GM21447 (cell line): ENCODE measurements around the gene IL9R.
"Not testable (repeated sequence)": the region's sequence is repeated elsewhere in the genome, so short reads cannot be mapped to it uniquely, and the experiment has no call there.

Source experiments
- ATAC-seq: cut with Tn5 transposase; IDR thresholded peaks from one replicate; pipeline ENCODE4 v1.9.1; 2021; ENCODE audit not compliant: unreplicated experiment

Gene IL9R, protein sequence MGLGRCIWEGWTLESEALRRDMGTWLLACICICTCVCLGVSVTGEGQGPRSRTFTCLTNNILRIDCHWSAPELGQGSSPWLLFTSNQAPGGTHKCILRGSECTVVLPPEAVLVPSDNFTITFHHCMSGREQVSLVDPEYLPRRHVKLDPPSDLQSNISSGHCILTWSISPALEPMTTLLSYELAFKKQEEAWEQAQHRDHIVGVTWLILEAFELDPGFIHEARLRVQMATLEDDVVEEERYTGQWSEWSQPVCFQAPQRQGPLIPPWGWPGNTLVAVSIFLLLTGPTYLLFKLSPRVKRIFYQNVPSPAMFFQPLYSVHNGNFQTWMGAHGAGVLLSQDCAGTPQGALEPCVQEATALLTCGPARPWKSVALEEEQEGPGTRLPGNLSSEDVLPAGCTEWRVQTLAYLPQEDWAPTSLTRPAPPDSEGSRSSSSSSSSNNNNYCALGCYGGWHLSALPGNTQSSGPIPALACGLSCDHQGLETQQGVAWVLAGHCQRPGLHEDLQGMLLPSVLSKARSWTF

DNA sequence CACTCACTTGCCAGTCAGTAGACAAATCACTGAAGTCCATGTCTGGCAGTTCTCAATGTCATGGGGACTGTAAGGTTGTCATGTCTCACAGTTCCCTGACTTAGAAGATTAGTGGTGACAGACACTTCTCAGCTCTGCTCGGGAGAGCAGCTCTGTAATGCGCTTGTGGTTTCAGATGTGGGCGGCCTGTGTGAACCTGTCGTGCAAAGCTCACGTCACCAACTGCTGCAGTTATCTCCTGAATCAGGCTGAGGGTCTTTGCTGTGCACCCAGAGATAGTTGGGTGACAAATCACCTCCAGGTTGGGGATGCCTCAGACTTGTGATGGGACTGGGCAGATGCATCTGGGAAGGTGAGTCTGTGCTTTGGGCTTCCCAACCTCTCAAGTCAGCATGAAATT is at the start of gene IL9R:
Gene IL9R, plus strand, starts transcription at position 261 of the 400 bp plus-strand sequence. Its CDS starts 64 bp downstream, at position 325.
- peak; percentile 67 for ATAC-seq

DNA sequence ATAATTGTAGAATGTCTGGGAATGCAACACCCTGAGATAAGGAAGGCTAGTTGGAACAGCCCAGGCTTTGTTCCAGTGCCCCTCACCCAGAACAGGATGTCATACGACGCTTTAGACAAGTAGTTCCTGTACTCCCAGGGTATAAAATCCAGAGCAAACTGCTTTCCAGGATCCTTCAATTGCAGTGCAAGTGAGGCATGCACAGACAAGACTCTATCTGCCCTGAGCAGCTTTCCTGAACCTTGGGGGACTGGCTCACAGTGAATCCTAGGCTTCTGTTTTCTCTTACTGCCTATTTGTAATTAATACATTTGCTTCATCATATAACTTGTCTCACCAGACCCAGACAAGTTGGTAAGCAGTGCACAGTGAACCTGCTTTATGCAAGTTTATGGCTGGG is 48.4 kb upstream of the IL9R start:
- ATAC-seq: no peak

DNA sequence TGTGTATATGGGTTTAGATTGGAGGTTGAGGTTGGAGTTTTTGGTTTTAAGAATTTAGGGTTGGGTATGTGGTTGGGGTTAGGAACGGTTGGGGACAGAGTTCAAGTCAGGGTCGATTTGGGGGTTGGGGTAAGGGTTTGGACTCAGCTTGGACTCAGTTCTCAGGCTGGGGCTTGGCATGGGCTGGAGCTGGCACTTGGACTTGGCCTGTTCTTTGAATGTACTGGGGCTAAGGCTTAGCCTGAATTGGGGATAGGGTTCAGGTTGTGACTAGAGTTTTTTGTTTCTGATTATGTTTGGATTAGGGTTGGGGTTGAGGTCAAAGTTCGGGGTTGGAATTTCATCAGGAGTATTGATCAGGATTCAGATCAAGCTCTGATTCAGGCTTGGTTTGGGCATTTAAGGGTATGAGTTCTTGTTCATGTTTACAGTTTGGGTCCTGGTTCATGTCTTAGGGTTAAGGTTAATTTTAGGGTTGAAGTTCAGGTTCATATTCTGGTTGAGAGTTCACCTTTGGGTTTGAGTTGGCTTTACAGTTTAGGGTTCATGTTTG is 46.2 kb upstream of the IL9R start:
- ATAC-seq: no peak

DNA sequence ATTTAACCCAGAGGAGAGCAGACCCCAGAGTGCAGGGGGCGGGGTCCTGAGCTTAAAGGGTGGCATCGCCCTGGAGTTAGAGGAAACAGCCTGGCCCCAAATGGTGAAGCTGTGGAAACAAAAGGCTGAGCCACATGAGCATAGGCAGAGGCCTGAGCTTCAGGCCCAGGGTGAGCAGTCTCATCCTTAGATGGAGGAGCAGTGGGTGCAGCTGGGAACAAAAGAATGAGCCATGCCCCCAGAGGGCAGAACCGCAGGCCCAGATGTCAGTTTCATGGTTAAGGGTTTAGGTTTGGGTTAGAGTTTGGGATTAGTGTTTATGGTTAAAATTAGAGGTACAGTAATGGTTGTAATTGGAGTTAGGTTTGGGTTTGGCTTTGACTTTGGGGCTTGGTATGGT is 44.4 kb upstream of the IL9R start:
- ATAC-seq: no peak

DNA sequence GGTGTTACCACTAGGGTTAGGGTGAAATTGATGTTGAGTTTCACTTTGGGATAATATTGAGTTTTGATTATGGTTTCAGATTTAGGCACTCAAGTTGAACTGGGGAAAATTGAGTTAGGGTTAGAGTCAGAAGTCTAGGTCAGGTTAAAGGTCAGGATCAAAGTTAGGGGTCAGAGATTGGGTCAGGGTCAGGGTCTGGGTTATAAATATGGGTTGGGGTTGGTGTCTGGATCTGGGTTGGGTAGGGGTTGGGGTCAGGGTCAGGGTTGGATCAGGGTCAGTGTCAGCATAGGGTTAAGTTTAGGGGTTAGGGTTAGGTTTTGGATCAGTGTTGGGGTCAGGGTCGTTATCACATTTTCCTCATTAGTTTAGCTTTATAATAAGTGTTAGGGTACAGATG is 42.7 kb upstream of the IL9R start:
- ATAC-seq: no peak

GRCh38 chrX:155956099-155956498 is 41.4 kb upstream of the IL9R start:
- no peak for ATAC-seq

- ATAC-seq: no peak
Observed at GRCh38 chrX:155956649-155957048, 40.8 kb upstream of the IL9R start.

GRCh38 chrX:155957843-155958242 is 39.7 kb upstream of the IL9R start:
- no peak for ATAC-seq

GRCh38 chrX:155959018-155959587 is 38.4 kb upstream of the IL9R start:
- ATAC-seq: no peak

- no peak for ATAC-seq
Observed at GRCh38 chrX:155962906-155963305, 34.6 kb upstream of the IL9R start.

DNA sequence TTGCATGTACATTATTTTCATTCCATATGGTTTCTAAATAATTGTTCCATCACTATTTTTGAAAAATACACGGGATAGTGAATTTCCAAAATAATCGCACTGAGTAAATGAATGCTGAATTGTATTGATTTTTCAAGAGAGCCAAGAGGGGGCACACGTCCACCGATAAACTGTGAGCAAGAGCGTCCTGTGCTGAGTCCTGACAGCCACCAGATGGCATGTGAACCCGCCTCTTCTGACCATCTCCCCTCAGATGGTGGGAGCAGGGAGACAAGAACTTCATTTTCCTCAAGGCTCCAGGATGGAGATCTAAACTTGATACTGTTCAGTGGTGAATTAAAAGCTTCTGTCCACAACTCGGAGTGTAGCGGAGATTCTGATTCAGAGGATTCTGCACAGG is 30.6 kb upstream of the IL9R start:
- ATAC-seq: no peak

DNA sequence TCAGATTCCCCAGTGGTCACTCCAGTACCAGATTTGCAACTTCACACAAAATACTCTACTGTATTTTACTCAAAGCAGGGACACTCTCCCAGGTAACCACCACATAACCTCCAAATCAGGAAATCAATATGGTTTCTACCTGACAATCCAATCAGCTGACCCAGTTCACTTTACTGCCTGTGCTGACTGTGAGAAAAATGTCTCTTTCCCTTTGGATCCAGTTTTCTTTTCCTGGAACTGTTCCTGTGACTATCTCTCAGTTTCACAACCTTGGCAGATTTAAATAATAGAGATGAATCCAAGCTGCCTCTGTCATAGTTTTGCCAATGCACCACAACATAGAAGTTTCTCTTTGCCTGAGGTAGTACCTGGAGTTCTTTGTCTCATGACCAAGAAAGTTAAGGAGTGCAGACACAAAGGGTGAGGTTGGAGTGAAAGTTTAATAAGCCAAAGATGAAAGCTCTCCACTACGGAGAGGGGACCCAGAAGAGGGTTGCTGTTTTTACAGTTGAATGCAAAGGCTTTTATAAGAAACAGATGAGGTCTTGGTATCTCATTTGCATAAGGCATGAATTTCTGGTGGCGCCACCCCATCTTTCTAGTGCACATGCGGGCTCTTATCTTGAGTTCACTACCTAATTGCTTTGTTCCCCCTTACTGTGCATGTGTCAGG is 29.7 kb upstream of the IL9R start:
- no peak for ATAC-seq

GRCh38 chrX:155968326-155968661 is 29.2 kb upstream of the IL9R start:
- no peak for ATAC-seq

DNA sequence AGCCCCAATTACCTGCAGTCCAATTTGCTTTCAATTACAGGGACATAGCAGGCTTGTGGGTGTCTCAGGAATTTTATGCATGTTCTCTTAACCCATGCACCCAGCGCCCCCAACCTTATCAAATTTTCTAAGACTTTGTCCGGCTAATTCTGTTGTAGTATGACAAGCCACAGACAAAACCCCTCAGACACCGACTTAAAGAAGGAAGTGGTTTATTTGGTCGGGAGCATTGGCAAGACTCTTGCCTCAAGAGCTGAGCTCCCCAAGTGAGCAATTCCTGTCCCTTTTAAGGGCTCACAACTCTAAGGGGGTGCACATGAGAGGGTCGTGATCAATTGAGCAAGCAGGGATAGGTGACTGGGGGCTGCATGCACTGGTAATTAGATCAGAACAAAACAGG is 28.7 kb upstream of the IL9R start:
- no peak for ATAC-seq

DNA sequence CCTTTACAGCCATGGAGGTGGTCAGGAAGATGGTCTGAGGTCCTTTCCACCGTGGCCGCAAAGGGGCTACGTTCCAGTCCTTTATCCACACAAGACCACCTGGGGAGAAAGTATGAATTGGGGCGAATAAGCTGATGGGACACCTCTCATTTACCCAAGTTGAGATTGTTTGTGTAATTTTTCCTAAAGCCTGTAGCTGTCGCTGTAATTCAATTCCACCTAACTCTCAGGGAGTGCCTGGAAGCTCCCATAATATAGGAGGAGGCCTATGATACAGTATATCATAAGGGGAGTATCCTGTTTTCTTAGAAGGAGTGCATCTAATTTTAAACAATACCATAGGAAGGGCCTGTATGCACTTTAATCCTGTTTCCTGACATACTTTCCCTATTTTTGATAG is 25.8 kb upstream of the IL9R start:
- not testable (repeated sequence) for ATAC-seq

DNA sequence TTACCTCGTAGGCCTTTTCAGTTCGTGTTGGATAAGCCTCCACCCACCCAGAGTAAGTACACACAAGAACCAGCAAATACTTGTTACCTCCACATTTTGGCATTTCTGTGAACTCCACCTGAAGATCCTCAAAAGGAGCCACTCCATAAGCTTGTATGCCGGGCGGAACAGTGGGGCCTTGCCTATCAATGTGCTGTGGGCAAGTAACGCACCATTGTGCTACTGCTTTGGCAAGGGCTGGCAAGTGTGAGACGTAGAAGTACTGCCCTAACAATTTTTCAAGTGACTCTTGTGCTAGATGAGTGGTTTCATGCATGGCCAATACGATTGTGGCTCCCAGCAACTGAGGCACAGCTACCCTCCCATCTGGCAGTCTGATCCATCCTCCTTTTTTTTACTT is 25.3 kb upstream of the IL9R start:
- not testable (repeated sequence) for ATAC-seq

- no peak for ATAC-seq
Observed at GRCh38 chrX:155983326-155983725, 14.2 kb upstream of the IL9R start.

GRCh38 chrX:155985208-155985607 is 12.3 kb upstream of the IL9R start:
- no peak for ATAC-seq

DNA sequence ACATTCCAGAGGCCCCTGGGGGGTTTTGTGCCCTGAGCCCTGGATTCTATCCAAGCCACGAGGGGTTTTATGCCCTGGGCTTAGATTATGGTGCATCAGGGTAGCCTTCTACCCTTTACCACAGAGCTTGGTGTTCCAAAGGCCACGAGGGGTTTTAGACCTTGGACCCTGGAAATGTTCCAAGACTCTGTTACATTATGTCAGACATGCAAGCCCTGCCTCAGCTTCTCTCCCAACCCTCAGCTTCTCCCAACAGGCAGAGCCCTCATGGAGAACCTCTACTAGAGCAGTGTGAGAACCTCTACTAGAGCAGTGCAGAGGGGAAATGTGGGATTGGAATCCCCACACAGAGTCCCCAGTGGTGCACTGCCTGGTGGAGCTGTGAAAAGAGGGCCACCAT is 10.5 kb upstream of the IL9R start:
- not testable (repeated sequence) for ATAC-seq

DNA sequence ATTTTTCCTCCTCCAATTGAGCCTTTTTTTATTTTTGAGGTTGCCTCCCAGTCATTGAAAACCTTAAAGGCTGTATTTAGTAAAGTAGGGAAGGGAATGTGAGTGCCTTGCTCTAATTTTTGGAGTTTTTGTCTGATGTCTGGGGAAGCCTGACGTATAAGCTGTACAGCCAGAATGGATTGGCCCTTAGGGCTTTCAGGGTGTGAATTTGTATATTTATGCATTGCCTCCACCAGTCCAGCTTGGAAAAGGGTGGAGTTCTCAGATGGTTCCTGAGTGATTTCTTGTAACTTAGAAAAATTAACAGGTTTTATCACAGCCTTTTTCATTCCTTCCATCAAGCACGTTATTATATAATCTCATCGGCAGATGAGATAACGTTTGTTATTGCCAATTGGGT is 8.6 kb upstream of the IL9R start:
- ATAC-seq: no peak

DNA sequence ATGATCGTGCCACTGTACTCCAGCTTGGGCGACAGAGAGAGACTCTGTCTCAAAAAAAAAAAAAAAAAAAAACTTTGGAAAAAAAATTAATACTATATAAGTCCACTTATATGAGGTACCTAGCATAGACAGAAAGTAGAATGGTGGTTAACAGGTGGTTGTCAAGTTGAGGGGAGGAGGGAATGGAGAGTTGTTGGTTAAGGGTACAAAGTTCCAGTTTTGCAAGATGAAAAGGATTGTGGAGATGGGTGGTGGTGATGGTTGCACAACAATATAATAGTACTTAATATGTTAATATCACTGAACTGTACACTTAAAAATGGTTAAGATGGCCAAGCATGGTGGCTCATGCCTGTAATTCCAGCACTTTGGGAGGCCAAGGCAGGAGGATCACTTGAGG is 4.1 kb upstream of the IL9R start:
- no peak for ATAC-seq
